HG03378 (cell line): Measurements from ENCODE around the gene MCL1.
"Not testable (repeated sequence)": the region's sequence is repeated elsewhere in the genome, so short reads cannot be mapped to it uniquely, and the experiment has no call there.

Experiments used
- ATAC-seq: cut with Tn5 transposase; IDR thresholded peaks from one replicate; pipeline ENCODE4 v1.9.1; 2021; ENCODE audit warnings: mild to moderate bottlenecking, moderate library complexity; ENCODE audit not compliant: unreplicated experiment

The MCL1 gene

GRCh38 chr1:150572918-150573647, 6.3 kb downstream of the MCL1 start:
- ATAC-seq = no peak

DNA sequence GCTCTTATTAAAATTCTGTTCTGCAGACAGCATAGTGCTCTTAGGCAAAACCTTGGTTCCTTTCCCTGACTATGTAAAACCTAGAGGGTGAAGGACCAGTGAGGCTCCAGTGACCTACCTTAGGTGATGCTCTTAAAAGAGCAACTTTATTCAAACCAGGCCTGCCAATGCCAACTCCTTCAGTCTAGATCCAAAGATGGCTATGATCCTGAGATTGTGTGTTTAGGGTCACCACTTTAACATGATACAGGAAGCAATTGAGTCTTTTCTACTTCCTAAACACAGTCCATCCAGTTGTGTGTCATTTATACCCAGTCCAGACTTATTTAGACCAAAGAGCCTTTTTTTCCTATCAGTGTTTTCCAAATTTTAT, 10.8 kb downstream of the MCL1 start:
- ATAC-seq = no peak

GRCh38 chr1:150567717-150568593, 11.5 kb downstream of the MCL1 start:
- no peak for ATAC-seq

GRCh38 chr1:150567341-150567716, 12.1 kb downstream of the MCL1 start:
- no peak for ATAC-seq

DNA sequence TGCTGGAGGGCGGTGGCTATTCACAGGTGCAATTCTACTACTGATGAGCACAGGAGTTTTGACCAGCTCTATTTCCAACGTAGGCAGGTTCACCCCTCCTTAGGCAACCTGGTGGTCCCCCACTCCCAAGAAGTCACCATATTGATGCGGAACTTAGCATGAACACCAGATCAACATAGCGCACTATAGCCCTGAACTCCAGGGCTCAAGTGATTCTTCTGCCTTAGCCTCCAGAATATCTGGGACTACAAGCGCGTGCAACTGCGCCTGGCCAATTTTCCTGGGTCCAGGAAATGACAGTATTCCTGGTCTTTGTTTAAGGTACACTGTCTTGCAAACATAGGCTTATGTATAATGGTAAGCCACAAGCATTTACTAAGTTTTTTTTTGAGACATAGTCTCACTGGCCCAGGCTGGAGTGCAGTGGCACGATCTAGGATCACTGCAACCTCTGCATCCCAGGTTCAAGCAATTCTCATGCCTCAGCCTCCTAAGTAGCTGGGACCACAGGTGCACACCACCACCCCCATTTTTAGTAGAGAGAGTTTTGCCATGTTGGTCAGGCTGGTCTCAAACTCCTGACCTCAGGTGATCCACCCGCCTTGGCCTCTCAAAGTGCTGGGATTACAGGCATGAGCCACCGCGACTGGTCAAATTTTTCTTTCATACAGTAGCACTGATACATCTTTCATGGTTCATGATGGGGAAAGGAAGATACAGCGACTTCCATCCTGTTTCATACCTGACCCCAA, 12.6 kb downstream of the MCL1 start:
- no peak for ATAC-seq

GRCh38 chr1:150565240-150565991, 14.0 kb downstream of the MCL1 start:
- ATAC-seq = not testable (repeated sequence)

- ATAC-seq = no peak
These were observed 15.1 kb downstream of the MCL1 start for GRCh38 chr1:150564051-150564991.

DNA sequence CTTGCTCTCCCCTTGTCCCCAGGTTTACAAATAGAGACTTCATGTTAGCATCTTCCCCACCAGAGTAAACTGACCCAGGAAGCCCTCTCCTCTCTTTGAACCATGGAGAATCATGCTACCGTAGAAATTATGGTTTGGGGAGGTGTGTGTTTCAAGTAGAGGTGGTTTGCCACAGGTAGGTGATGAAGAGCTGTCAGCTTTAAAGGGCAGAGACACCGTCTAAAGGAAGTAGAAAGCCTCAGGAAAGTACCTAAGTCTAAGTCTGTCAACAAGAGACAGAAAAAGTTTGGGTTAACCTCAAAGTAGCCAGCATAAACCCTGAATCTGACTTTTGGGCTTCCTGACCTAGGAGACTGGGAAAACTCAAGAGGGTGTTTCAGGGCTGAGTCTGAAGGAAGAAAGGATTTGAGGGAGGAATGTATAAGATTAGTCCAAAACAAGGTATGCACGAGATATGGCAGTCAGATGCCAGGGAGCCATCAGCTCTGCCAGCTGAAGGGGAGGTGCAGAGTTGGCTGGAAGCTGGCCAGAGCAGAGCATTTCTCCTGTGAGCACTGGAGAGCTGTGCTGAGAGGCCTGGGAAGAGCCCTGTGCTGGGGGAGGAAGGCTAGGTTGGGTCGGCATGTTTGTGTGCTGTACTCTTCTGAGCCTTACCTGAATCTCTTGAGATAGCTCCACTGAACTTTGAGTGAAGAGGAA, 15.9 kb downstream of the MCL1 start:
- peak; percentile 32 for ATAC-seq

- ATAC-seq = peak; percentile 38
These were observed 16.7 kb downstream of the MCL1 start for GRCh38 chr1:150562446-150563339.

- no peak for ATAC-seq
These were observed 17.4 kb downstream of the MCL1 start for GRCh38 chr1:150561974-150562445.

DNA sequence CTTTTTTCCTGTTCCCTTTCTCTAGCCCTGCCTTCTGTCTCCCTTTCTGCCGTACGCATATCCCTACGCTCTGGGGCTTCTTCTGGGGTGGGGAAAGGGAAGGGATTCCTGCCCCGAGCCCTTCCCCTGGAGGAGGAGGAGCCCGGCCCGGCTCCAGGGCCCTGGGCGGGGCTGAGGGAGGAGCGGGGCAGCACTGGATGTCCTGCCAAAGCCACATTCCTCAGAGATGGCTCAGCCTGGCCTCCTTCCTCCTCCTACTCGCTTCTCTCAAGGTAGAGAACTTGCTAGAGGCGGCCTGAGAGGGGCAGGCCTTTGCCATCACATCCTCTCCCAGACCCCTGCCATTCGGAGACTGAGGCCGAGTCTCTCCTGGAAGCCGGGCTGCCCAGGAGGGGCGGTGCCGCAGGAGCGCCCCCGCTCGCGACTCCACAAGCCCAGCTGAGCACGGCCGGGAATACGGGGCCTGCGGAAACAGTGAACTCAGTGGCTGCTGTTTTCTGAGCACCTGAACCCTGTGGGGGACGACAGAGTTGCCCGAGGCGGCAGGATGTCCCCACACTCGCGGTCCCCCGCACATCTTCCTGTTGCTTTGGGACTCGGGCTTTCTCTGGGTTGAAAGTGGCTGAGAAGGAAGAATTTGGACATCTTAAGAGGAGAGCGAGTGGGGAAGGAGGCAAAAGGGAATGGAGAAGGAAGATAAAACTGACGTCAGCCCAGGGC, 18.0 kb downstream of the MCL1 start:
- ATAC-seq = no peak

DNA sequence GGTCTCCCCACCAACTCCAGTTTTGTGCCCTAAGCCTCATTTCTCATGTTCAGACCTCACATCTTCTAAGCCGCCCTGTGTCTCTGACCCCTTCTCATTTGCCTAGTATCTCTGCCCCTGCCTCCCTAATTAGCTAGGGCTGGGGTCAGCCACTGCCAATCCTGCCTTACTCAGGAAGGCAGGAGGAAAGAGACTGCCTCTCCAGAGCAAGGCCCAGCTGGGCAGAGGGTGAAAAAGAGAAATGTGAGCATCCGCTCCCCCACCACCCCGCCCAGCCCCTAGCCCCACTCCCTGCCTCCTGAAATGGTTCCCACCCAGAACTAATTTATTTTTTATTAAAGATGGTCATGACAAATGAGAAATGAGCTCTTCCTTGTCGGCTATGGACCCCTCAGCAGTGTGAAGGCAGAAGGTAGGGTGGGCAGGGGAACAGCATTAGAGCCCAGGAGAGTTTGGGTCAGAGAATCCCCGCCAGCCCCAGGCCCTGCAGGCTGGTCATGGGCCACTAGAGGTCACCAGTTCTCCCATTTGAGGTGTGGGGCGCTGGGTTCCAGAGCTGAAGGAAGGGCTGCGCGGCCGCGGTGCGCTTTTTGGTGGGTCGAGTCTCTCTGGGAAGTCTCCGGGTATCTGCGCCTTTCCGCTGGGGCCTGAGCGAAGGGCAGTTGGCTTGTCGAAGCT, 18.7 kb downstream of the MCL1 start:
- no peak for ATAC-seq

DNA sequence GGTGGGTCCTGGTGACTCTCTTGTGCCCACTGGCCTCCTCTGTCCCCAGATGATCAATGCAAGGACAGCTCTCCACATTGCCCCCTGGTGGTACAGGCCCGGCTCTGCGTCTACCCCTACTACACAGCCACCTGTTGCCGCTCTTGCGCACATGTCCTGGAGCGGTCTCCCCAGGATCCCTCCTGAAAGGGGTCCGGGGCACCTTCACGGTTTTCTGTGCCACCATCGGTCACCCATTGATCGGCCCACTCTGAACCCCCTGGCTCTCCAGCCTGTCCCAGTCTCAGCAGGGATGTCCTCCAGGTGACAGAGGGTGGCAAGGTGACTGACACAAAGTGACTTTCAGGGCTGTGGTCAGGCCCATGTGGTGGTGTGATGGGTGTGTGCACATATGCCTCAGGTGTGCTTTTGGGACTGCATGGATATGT, 19.4 kb downstream of the MCL1 start:
- no peak for ATAC-seq

DNA sequence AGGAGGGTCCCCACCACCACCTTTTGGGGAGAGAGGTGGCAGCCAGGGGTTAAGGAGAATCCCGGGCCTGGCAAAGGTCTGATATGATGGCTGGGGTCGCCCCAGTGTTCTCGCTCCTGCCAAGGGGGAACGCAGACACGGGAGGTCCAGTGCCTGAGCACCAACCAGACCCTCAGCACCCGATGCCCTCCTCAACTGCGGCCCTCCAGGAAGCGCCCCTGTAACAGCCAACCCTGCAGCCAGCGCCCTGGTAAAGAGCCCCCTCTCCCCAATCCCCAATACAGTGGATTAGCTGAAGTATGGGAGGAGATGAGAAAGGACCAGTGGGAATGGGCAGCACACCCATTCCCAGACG, 19.8 kb downstream of the MCL1 start:
- no peak for ATAC-seq

DNA sequence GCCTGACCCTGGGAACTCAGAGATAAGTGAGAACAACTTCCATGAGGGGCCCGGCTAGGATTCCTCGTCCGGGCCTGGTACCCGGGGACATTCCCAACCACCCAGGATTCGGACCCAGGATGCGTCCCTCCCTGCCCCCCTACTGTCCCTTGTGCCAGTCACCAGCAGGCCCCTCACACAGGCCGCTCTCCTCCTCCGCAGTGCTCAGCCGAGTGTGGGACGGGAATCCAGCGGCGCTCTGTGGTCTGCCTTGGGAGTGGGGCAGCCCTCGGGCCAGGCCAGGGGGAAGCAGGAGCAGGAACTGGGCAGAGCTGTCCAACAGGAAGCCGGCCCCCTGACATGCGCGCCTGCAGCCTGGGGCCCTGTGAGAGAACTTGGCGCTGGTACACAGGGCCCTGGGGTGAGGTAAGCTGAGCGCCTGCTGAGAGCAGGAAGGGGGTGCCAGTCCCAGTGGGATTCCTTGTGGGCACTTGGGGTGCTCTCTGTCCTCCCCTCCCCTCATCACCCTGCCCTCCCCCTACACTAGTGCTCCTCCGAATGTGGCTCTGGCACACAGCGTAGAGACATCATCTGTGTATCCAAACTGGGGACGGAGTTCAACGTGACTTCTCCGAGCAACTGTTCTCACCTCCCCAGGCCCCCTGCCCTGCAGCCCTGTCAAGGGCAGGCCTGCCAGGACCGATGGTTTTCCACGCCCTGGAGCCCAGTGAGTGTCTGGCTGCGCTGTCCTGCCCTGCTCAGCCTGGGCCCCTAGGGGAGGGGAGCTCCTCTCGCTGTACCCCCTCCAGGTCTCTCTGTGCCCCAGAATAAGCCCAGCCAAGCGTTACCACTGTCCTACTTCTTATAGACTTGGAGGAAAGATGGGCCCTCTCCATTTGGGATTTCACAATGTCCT, 20.4 kb downstream of the MCL1 start:
- ATAC-seq = no peak

- ATAC-seq = no peak
These were observed 21.1 kb downstream of the MCL1 start for GRCh38 chr1:150558303-150558704.
